ENCODE measurements around the gene SLC44A4.

Gene SLC44A4

GRCh38 chr6:31836474-31837368 is 42.1 kb downstream of the SLC44A4 start:
- TF ChIP-seq POLR2AphosphoS5 (IDR thresholded peaks at IDR 0.05; ENCODE audit: low read depth, low read length): no peak
- TF ChIP-seq FOXP2 (optimal IDR thresholded peaks at IDR 0.05; ENCODE audit: borderline replicate concordance, extremely low read depth, extremely low read length, insufficient read depth): no peak
- no peak for TF ChIP-seq SIN3A (IDR thresholded peaks at IDR 0.05; ENCODE audit: borderline replicate concordance, insufficient read depth, low read length)
- TF ChIP-seq REST (IDR thresholded peaks at IDR 0.05; ENCODE audit: insufficient read depth in 1 of 2, low read depth in 2 of 2, low read length in 2 of 2): no peak
- TF ChIP-seq TAF1 (IDR thresholded peaks at IDR 0.05; ENCODE audit: borderline replicate concordance, insufficient read depth, low read length): no peak

- TF ChIP-seq POLR2AphosphoS5 (IDR thresholded peaks at IDR 0.05; ENCODE audit: low read depth, low read length) (no peak), SIN3A (IDR thresholded peaks at IDR 0.05; ENCODE audit: borderline replicate concordance, insufficient read depth, low read length) (no peak), TAF1 (IDR thresholded peaks at IDR 0.05; ENCODE audit: borderline replicate concordance, insufficient read depth, low read length) (no peak), FOXP2 (optimal IDR thresholded peaks at IDR 0.05; ENCODE audit: borderline replicate concordance, extremely low read depth, extremely low read length, insufficient read depth) (no peak), REST (IDR thresholded peaks at IDR 0.05; ENCODE audit: insufficient read depth in 1 of 2, low read depth in 2 of 2, low read length in 2 of 2) (no peak)
Measured at GRCh38 chr6:31836047-31836473, 42.7 kb downstream of the SLC44A4 start.

- TF ChIP-seq POLR2AphosphoS5 (IDR thresholded peaks at IDR 0.05; ENCODE audit: low read depth, low read length) (peak; percentile 100), TAF1 (IDR thresholded peaks at IDR 0.05; ENCODE audit: borderline replicate concordance, insufficient read depth, low read length) (peak; percentile 96), SIN3A (IDR thresholded peaks at IDR 0.05; ENCODE audit: borderline replicate concordance, insufficient read depth, low read length) (peak; percentile 70; the same call in 1 of the 2 replicates), REST (IDR thresholded peaks at IDR 0.05; ENCODE audit: insufficient read depth in 1 of 2, low read depth in 2 of 2, low read length in 2 of 2) (peak; percentile 25 to 63; a peak in 2 of 4 replicates), FOXP2 (optimal IDR thresholded peaks at IDR 0.05; ENCODE audit: borderline replicate concordance, extremely low read depth, extremely low read length, insufficient read depth) (no peak)
Measured at GRCh38 chr6:31834367-31835250, 44.2 kb downstream of the SLC44A4 start.

GRCh38 chr6:31831350-31832215 is 47.2 kb downstream of the SLC44A4 start:
- no peak for TF ChIP-seq SIN3A (IDR thresholded peaks at IDR 0.05; ENCODE audit: borderline replicate concordance, insufficient read depth, low read length)
- no peak for TF ChIP-seq POLR2AphosphoS5 (IDR thresholded peaks at IDR 0.05; ENCODE audit: low read depth, low read length)

Data from PFSK-1 (cell line).